ENCODE data around the gene PXDN. TPM values are rescaled to one million over a fixed set of nuclear protein-coding genes. Genes with fewer than 3 reads are reported as not detected.

Gene PXDN, protein sequence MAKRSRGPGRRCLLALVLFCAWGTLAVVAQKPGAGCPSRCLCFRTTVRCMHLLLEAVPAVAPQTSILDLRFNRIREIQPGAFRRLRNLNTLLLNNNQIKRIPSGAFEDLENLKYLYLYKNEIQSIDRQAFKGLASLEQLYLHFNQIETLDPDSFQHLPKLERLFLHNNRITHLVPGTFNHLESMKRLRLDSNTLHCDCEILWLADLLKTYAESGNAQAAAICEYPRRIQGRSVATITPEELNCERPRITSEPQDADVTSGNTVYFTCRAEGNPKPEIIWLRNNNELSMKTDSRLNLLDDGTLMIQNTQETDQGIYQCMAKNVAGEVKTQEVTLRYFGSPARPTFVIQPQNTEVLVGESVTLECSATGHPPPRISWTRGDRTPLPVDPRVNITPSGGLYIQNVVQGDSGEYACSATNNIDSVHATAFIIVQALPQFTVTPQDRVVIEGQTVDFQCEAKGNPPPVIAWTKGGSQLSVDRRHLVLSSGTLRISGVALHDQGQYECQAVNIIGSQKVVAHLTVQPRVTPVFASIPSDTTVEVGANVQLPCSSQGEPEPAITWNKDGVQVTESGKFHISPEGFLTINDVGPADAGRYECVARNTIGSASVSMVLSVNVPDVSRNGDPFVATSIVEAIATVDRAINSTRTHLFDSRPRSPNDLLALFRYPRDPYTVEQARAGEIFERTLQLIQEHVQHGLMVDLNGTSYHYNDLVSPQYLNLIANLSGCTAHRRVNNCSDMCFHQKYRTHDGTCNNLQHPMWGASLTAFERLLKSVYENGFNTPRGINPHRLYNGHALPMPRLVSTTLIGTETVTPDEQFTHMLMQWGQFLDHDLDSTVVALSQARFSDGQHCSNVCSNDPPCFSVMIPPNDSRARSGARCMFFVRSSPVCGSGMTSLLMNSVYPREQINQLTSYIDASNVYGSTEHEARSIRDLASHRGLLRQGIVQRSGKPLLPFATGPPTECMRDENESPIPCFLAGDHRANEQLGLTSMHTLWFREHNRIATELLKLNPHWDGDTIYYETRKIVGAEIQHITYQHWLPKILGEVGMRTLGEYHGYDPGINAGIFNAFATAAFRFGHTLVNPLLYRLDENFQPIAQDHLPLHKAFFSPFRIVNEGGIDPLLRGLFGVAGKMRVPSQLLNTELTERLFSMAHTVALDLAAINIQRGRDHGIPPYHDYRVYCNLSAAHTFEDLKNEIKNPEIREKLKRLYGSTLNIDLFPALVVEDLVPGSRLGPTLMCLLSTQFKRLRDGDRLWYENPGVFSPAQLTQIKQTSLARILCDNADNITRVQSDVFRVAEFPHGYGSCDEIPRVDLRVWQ (N-terminal part only)
- total RNA-seq = 1 to 10 TPM; 2.0 to 3.1 TPM

DNA sequence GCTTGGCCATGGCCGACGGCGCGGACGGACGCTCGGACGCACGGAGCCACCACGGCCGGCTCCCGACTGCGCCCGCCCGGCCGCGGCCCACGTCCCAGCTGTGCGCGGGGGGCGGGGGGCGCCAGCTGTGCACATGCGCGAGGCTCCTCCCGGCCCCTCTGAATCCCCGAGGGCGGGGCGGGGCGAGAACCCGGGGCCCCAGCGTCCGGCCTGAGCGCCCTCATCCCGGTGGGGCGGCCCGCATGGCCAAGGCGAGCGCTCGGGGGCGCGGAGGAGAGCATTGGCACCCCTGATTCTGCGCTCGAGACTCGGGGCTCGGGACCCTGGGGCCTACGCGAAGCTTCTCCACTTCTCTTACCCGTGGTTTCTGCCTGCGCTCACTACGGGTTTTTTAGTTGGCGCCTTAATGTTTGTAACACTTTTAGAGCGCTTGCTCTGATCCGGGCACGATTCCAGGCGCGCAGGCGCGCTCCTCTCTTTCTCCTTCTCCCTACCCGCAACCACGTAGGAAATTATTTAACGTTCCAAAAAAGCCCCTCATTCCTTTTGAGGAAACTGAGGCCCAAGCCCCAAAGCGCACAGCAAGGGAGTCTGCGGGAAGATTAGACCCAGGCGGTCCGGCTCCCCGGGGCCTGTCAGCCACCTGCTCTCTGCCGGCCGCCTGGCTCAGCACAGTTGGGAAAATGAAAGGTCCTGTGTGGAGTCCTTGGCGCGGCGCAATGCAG lies at the start of gene PXDN:
Gene PXDN (minus strand): TSS at position 70 of the 725 bp plus-strand sequence. CDS start 60 bp downstream, at position 10.
- CTCF ChIA-PET = no interaction called here
- Mint-ChIP-seq H3K4me3 (peak within 1 kb of the TSS; percentile 12), H3K36me3 (no peaks in the 10 kb centered on the region), H3K27me3 (peaks cover 45% of the 10 kb centered on the region), H3K27ac (no peak within 1 kb of the TSS), H3K4me1 (peaks cover 7% of the 10 kb centered on the region), H3K9me3 (ENCODE audit: low read depth) (no peaks in the 10 kb centered on the region)
- ATAC-seq = no peak
- no peak for DNase-seq

DNA sequence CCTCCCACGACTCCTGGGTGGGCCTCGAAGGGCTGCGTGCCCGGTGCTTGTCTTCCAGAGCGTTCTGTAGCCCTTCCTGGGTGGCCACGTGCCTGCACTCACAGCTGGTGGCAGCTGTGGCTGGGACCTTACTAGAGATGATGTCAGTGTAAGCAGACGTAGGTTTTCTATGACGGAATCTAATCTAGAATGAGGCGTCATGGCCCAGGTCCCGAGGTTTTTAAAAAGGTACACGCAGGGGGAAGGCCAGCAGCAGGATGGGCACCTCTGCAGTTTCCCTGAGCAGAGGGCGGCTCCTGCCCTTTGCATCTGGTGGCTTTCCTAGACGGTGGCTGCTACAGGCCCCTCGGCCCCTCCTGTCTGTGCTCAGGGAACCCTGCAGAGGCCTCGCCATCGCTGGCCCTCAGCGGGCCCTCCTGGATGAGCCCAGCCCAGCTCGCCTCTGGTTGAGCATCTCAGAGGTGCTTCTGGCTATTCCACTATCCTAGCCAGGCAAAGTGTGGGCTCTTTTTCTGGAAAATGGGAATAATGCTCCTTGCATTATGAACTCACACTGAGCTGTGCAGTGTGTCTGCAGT lies 49.6 kb upstream of the PXDN start:
- H3K27me3 Mint-ChIP-seq = no peaks in the 10 kb centered on the region
- no peaks in the 10 kb centered on the region for H3K9me3 Mint-ChIP-seq (ENCODE audit: low read depth)
- CTCF ChIA-PET = no interaction called here
- H3K4me3 Mint-ChIP-seq = no peak overlapping the region
- peaks cover 12% of the 10 kb centered on the region for H3K4me1 Mint-ChIP-seq
- no peaks in the 10 kb centered on the region for H3K36me3 Mint-ChIP-seq
- H3K27ac Mint-ChIP-seq = no peak overlapping the region
- ATAC-seq = no peak
- DNase-seq = no peak

DNA sequence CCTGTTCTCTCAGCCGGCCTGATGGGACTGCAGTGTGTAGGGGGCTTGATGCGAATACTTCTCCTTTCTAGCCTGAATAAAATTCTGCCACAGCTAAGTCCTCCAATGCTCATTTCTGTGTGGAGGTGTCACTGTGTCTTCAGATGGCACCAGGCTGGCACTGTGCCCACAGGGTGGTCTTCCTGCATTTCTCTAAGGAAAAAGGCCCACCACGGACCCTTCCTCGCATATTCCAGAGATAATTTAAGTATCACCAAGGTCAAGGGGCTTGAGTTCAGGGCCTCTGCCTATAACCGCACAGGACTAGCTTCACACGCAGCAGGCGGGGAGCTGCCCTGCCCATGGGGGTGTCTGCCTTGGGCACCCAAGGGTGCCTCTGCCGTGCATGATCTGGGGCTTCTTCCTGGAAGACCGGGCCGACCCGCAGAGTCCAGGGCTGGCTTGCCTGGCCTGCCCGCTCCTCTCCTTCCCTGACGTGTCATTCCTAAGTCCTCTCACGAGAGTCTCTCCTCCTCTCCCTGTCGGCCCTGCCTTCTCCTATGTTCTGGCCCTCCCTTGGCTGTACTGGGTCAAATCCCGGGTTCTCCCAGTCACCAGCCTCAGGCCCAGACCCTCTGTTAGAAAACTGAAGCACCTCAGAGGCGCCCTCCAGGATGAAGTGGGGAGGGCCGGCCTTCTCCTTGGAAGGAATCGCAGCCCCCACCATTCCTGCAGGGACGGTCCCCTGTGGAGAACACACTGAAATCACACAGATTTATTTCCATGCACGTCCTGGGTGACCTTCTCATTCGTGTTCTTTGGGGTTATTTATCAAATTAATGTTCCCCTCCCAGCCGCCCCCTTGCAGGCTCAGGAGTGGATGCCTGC lies 48.9 kb upstream of the PXDN start:
- Mint-ChIP-seq H3K27ac (no peak overlapping the region), H3K27me3 (no peaks in the 10 kb centered on the region), H3K4me1 (peaks cover 9% of the 10 kb centered on the region), H3K36me3 (no peaks in the 10 kb centered on the region), H3K4me3 (no peak overlapping the region), H3K9me3 (ENCODE audit: low read depth) (no peaks in the 10 kb centered on the region)
- CTCF ChIA-PET = no interaction called here
- ATAC-seq (no peak), DNase-seq (no peak)

DNA sequence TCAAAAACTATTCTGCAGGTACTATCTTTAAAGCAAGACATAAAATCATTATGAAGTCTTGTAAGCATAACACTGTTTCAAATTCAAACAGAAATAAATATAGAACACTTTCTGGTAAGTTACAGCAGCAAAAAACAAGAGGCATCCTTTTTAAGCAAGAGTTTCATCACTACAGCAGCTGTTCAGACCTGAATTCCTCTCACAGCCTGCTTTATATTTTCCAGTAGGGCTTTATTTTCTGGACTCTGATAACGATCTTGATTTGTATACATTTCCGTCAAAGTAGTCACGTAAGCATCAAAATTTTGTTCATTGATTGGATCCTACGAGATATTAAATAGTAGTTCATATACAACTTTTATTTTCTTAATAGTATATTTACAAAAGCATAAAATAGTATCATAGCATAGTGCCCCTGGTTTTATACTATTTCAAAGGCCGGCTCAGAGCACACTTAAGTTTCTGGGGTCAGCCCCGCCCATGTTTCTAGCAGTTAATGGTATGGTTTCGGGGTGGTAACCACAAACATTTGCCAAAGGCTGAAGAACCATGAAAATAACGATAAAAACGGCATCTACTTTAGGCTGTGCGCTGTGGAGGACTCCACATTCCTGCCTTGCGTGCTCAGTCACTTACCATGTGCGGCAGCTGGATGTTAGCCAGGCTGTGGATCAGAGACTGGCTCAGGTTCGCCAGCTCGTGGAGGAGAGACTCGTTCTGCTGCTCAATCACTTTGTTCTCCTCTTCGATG lies 47.5 kb upstream of the PXDN start:
- Mint-ChIP-seq H3K9me3 (ENCODE audit: low read depth) (no peaks in the 10 kb centered on the region), H3K27me3 (no peaks in the 10 kb centered on the region), H3K4me1 (peaks cover 8% of the 10 kb centered on the region), H3K36me3 (no peaks in the 10 kb centered on the region), H3K4me3 (no peak overlapping the region), H3K27ac (no peak overlapping the region)
- DNase-seq = no peak
- CTCF ChIA-PET = no interaction called here
- ATAC-seq = no peak

DNA sequence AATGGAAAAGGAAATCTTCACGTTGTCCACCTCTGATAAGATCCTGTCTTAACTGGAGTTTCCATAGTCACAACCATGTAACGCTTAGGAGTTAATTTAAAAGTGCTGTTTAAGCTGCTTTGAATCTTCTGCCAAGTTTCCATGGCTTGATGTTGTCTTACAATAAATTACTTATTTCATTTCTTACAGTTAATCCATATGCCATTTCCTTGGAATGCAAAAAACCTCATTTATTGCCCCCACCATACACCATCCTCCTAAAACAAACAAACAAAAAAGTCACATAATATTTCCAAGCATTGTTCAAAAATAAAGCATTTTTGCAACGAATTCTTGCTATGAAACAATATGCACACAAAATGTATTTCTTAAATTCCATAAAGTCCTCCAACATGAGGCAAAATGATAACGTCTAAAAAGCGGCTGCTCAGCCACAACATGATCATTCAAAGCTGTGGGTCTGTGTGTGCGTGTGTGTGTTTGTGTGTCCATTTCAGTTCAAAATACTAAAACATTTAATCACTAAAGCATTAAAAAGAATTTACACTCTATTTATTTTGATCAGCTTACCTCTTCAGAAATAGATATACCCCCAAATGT lies 46.8 kb upstream of the PXDN start:
- no peaks in the 10 kb centered on the region for H3K9me3 Mint-ChIP-seq (ENCODE audit: low read depth)
- H3K36me3 Mint-ChIP-seq = no peaks in the 10 kb centered on the region
- peaks cover 6% of the 10 kb centered on the region for H3K4me1 Mint-ChIP-seq
- H3K27me3 Mint-ChIP-seq = no peaks in the 10 kb centered on the region
- CTCF ChIA-PET = no interaction called here
- H3K4me3 Mint-ChIP-seq = no peak overlapping the region
- H3K27ac Mint-ChIP-seq = no peak overlapping the region
- DNase-seq (no peak), ATAC-seq (no peak)

DNA sequence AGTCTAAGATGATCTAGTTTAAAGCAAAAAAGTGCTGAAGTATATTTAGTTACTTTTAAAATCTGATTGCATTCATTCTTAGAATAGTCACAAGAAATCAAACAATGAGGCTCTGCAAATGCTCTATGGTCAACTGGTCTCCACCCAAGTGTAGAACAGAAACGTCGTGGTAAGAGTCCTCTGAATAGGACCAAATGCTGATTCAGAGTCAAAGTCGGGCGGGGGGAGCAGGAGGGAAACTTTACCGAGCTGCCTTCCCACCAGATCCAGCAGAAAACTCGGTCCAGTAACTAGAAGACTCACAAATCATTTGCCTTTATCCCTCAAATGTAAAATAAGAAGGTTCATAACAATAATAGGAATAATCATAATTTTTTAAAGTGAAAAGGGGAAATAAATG lies 46.2 kb upstream of the PXDN start:
- no peak overlapping the region for H3K4me3 Mint-ChIP-seq
- CTCF ChIA-PET = no interaction called here
- DNase-seq = no peak

GRCh38 chr2:1789610-1790009 lies 45.3 kb upstream of the PXDN start:
- DNase-seq (no peak), ATAC-seq (no peak)
- Mint-ChIP-seq H3K9me3 (ENCODE audit: low read depth) (no peaks in the 10 kb centered on the region), H3K4me3 (no peak overlapping the region), H3K27me3 (no peaks in the 10 kb centered on the region), H3K36me3 (no peaks in the 10 kb centered on the region), H3K4me1 (peaks cover 6% of the 10 kb centered on the region), H3K27ac (no peak overlapping the region)
- CTCF ChIA-PET = no interaction called here

More for the DNA sequence above, 46.2 kb upstream of the PXDN start:
- no peaks in the 10 kb centered on the region for H3K9me3 Mint-ChIP-seq (ENCODE audit: low read depth)
- no peak overlapping the region for H3K27ac Mint-ChIP-seq
- H3K36me3 Mint-ChIP-seq = no peaks in the 10 kb centered on the region
- no peak for ATAC-seq
- H3K4me1 Mint-ChIP-seq = peaks cover 6% of the 10 kb centered on the region
- no peaks in the 10 kb centered on the region for H3K27me3 Mint-ChIP-seq

GRCh38 chr2:1788478-1788959 lies 44.2 kb upstream of the PXDN start:
- H3K27me3 Mint-ChIP-seq = no peaks in the 10 kb centered on the region
- ATAC-seq (no peak), DNase-seq (no peak)
- CTCF ChIA-PET = no interaction called here
- peaks cover 13% of the 10 kb centered on the region for H3K4me1 Mint-ChIP-seq
- H3K9me3 Mint-ChIP-seq (ENCODE audit: low read depth) = no peaks in the 10 kb centered on the region
- no peaks in the 10 kb centered on the region for H3K36me3 Mint-ChIP-seq
- H3K4me3 Mint-ChIP-seq = no peak overlapping the region
- no peak overlapping the region for H3K27ac Mint-ChIP-seq

- Mint-ChIP-seq H3K9me3 (ENCODE audit: low read depth) (no peaks in the 10 kb centered on the region), H3K36me3 (no peaks in the 10 kb centered on the region), H3K27ac (no peak overlapping the region), H3K4me3 (no peak overlapping the region), H3K4me1 (peaks cover 15% of the 10 kb centered on the region), H3K27me3 (no peaks in the 10 kb centered on the region)
- DNase-seq = no peak
- CTCF ChIA-PET = no interaction called here
- ATAC-seq = no peak
Measured at GRCh38 chr2:1787755-1788477, 43.6 kb upstream of the PXDN start.

GRCh38 chr2:1784986-1785617 lies 40.8 kb upstream of the PXDN start:
- Mint-ChIP-seq H3K4me3 (no peak overlapping the region), H3K36me3 (no peaks in the 10 kb centered on the region), H3K9me3 (ENCODE audit: low read depth) (no peaks in the 10 kb centered on the region), H3K27ac (no peak overlapping the region), H3K27me3 (no peaks in the 10 kb centered on the region), H3K4me1 (peaks cover 32% of the 10 kb centered on the region)
- DNase-seq (no peak), ATAC-seq (no peak)
- CTCF ChIA-PET = interaction anchor here (0.9 kb wide), 1 partner anchor 17 kb away, joined by 3 read pairs; no protein-coding TSS in a partner anchor
